GM23338 (cell line): ENCODE data around the gene USP2.

ENCODE experiments used
- CREB1 ChIP-seq: fragments of 250-450 bp; sonication (Bioruptor Pico); IDR thresholded peaks from 2 replicates; pipeline ENCODE4 v1.5.0; 2020; ENCODE audit warnings: low read depth, mild to moderate bottlenecking, moderate library complexity
- EZH2 ChIP-seq: fragments of 200-600 bp; sonication (generic); IDR thresholded peaks from one replicate; pipeline ENCODE4 v1.8.0; 2017; ENCODE audit warnings: antibody characterized with exemption, mild to moderate bottlenecking, low read depth; ENCODE audit not compliant: unreplicated experiment
- EZH2phosphoT487 ChIP-seq: fragments of 200-600 bp; sonication (generic); IDR thresholded peaks from one replicate; pipeline ENCODE4 v1.8.1; 2018; ENCODE audit warnings: antibody characterized with exemption; ENCODE audit not compliant: unreplicated experiment
- JUNB ChIP-seq: IDR thresholded peaks from one replicate; pipeline ENCODE4 v1.6.1; 2016; ENCODE audit warnings: antibody characterized with exemption; ENCODE audit not compliant: unreplicated experiment
- NANOG ChIP-seq: IDR thresholded peaks from 2 replicates; pipeline ENCODE4 v1.6.1; 2016; ENCODE audit warnings: antibody characterized with exemption, borderline replicate concordance
- POLR2AphosphoS5 ChIP-seq: IDR thresholded peaks from 2 replicates; pipeline ENCODE4 v1.6.1; 2016; ENCODE audit warnings: antibody characterized with exemption, low read depth
- REST ChIP-seq: IDR thresholded peaks from one replicate; pipeline ENCODE4 v1.6.1; 2018; ENCODE audit warnings: antibody characterized with exemption; ENCODE audit not compliant: unreplicated experiment
- STAT1 ChIP-seq: IDR thresholded peaks from one replicate; pipeline ENCODE4 v1.6.1; 2016; ENCODE audit warnings: antibody characterized with exemption; ENCODE audit not compliant: unreplicated experiment
- ZNF114 ChIP-seq: fragments of 250-450 bp; sonication (Bioruptor Pico); IDR thresholded peaks from 2 replicates; pipeline ENCODE4 v1.5.0; 2020; ENCODE audit warnings: mild to moderate bottlenecking, moderate library complexity
- ZNF331 ChIP-seq: fragments of 250-450 bp; sonication (Bioruptor Pico); IDR thresholded peaks from 2 replicates; pipeline ENCODE4 v1.5.0; 2020; ENCODE audit warnings: low read depth, mild to moderate bottlenecking, moderate library complexity
- TF ChIP-seq, protein P1 (sequence below), 2 experiments: fragments of 200-600 bp in 1 of 2; sonication (generic) in 1 of 2; conservative IDR thresholded peaks; 2 replicates each; pipeline versions ENCODE4 v1.5.1 to v1.6.1; 2016 to 2017; ENCODE audit warnings: antibody characterized with exemption in 2 of 2, low read depth in 2 of 2, mild to moderate bottlenecking in 2 of 2, moderate library complexity in 1 of 2
- TF ChIP-seq, protein P2 (sequence below): IDR thresholded peaks from 2 replicates; pipeline ENCODE4 v1.6.1; 2016; ENCODE audit warnings: antibody characterized with exemption
- TF ChIP-seq, protein P3 (sequence below): fragments of 250-450 bp; sonication (Bioruptor Pico); IDR thresholded peaks from 2 replicates; pipeline ENCODE4 v1.5.0; 2020; ENCODE audit warnings: mild to moderate bottlenecking, moderate library complexity

GRCh38 chr11:119309953-119310681 lies 71.4 kb downstream of the USP2 start:
- TF ChIP-seq, protein P1, sequence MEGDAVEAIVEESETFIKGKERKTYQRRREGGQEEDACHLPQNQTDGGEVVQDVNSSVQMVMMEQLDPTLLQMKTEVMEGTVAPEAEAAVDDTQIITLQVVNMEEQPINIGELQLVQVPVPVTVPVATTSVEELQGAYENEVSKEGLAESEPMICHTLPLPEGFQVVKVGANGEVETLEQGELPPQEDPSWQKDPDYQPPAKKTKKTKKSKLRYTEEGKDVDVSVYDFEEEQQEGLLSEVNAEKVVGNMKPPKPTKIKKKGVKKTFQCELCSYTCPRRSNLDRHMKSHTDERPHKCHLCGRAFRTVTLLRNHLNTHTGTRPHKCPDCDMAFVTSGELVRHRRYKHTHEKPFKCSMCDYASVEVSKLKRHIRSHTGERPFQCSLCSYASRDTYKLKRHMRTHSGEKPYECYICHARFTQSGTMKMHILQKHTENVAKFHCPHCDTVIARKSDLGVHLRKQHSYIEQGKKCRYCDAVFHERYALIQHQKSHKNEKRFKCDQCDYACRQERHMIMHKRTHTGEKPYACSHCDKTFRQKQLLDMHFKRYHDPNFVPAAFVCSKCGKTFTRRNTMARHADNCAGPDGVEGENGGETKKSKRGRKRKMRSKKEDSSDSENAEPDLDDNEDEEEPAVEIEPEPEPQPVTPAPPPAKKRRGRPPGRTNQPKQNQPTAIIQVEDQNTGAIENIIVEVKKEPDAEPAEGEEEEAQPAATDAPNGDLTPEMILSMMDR (conservative IDR thresholded peaks at IDR 0.05; ENCODE audit: low read depth in 2 of 2), result no peak
- no peak for TF ChIP-seq POLR2AphosphoS5
- no peak for TF ChIP-seq JUNB
- no peak for TF ChIP-seq EZH2phosphoT487
- TF ChIP-seq EZH2, result no peak
- no peak for TF ChIP-seq REST
- no peak for TF ChIP-seq ZNF114 (CRISPR knock-in tag)
- TF ChIP-seq STAT1, result no peak
- TF ChIP-seq, protein P2, sequence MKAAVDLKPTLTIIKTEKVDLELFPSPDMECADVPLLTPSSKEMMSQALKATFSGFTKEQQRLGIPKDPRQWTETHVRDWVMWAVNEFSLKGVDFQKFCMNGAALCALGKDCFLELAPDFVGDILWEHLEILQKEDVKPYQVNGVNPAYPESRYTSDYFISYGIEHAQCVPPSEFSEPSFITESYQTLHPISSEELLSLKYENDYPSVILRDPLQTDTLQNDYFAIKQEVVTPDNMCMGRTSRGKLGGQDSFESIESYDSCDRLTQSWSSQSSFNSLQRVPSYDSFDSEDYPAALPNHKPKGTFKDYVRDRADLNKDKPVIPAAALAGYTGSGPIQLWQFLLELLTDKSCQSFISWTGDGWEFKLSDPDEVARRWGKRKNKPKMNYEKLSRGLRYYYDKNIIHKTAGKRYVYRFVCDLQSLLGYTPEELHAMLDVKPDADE, result no peak
- no peak for TF ChIP-seq ZNF331 (CRISPR knock-in tag)
- TF ChIP-seq CREB1, result no peak
- TF ChIP-seq NANOG, result no peak
- TF ChIP-seq, protein P3, sequence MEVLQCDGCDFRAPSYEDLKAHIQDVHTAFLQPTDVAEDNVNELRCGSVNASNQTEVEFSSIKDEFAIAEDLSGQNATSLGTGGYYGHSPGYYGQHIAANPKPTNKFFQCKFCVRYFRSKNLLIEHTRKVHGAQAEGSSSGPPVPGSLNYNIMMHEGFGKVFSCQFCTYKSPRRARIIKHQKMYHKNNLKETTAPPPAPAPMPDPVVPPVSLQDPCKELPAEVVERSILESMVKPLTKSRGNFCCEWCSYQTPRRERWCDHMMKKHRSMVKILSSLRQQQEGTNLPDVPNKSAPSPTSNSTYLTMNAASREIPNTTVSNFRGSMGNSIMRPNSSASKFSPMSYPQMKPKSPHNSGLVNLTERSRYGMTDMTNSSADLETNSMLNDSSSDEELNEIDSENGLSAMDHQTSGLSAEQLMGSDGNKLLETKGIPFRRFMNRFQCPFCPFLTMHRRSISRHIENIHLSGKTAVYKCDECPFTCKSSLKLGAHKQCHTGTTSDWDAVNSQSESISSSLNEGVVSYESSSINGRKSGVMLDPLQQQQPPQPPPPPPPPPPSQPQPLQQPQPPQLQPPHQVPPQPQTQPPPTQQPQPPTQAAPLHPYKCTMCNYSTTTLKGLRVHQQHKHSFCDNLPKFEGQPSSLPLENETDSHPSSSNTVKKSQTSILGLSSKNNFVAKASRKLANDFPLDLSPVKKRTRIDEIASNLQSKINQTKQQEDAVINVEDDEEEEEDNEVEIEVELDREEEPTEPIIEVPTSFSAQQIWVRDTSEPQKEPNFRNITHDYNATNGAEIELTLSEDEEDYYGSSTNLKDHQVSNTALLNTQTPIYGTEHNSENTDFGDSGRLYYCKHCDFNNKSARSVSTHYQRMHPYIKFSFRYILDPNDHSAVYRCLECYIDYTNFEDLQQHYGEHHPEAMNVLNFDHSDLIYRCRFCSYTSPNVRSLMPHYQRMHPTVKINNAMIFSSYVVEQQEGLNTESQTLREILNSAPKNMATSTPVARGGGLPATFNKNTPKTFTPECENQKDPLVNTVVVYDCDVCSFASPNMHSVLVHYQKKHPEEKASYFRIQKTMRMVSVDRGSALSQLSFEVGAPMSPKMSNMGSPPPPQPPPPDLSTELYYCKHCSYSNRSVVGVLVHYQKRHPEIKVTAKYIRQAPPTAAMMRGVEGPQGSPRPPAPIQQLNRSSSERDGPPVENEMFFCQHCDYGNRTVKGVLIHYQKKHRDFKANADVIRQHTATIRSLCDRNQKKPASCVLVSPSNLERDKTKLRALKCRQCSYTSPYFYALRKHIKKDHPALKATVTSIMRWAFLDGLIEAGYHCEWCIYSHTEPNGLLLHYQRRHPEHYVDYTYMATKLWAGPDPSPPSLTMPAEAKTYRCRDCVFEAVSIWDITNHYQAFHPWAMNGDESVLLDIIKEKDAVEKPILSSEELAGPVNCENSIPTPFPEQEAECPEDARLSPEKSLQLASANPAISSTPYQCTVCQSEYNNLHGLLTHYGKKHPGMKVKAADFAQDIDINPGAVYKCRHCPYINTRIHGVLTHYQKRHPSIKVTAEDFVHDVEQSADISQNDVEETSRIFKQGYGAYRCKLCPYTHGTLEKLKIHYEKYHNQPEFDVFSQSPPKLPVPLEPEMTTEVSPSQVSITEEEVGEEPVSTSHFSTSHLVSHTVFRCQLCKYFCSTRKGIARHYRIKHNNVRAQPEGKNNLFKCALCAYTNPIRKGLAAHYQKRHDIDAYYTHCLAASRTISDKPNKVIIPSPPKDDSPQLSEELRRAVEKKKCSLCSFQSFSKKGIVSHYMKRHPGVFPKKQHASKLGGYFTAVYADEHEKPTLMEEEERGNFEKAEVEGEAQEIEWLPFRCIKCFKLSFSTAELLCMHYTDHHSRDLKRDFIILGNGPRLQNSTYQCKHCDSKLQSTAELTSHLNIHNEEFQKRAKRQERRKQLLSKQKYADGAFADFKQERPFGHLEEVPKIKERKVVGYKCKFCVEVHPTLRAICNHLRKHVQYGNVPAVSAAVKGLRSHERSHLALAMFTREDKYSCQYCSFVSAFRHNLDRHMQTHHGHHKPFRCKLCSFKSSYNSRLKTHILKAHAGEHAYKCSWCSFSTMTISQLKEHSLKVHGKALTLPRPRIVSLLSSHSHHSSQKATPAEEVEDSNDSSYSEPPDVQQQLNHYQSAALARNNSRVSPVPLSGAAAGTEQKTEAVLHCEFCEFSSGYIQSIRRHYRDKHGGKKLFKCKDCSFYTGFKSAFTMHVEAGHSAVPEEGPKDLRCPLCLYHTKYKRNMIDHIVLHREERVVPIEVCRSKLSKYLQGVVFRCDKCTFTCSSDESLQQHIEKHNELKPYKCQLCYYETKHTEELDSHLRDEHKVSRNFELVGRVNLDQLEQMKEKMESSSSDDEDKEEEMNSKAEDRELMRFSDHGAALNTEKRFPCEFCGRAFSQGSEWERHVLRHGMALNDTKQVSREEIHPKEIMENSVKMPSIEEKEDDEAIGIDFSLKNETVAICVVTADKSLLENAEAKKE (CRISPR knock-in tag), result no peak
